Measurements from ENCODE around the gene ADAMTS14. TPM values are rescaled to one million over a fixed set of nuclear protein-coding genes. Genes with fewer than 3 reads are reported as not detected.

ADAMTS14 gene
- total RNA-seq, 6 experiments from 2014 or later: 0.03 to 0.09 (median 0.05) TPM; not detected in 2

GRCh38 chr10:70671619-70672164 lies 614 bp upstream of the ADAMTS14 start:
- no peaks in the 10 kb centered on the region for H3K9me3 Mint-ChIP-seq
- peak overlapping the region; percentile 65 for H3K4me3 Mint-ChIP-seq
- no peak overlapping the region for H3K27ac Mint-ChIP-seq
- no peak for DNase-seq
- H3K4me1 Mint-ChIP-seq (ENCODE audit: low read depth): peaks cover 28% of the 10 kb centered on the region
- H3K36me3 Mint-ChIP-seq (ENCODE audit: low read depth): no peaks in the 10 kb centered on the region
- TF ChIP-seq, protein P1, sequence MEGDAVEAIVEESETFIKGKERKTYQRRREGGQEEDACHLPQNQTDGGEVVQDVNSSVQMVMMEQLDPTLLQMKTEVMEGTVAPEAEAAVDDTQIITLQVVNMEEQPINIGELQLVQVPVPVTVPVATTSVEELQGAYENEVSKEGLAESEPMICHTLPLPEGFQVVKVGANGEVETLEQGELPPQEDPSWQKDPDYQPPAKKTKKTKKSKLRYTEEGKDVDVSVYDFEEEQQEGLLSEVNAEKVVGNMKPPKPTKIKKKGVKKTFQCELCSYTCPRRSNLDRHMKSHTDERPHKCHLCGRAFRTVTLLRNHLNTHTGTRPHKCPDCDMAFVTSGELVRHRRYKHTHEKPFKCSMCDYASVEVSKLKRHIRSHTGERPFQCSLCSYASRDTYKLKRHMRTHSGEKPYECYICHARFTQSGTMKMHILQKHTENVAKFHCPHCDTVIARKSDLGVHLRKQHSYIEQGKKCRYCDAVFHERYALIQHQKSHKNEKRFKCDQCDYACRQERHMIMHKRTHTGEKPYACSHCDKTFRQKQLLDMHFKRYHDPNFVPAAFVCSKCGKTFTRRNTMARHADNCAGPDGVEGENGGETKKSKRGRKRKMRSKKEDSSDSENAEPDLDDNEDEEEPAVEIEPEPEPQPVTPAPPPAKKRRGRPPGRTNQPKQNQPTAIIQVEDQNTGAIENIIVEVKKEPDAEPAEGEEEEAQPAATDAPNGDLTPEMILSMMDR (IDR thresholded peaks at IDR 0.05): no peak
- H3K27me3 Mint-ChIP-seq (ENCODE audit: insufficient read depth): peaks cover 49% of the 10 kb centered on the region

DNA sequence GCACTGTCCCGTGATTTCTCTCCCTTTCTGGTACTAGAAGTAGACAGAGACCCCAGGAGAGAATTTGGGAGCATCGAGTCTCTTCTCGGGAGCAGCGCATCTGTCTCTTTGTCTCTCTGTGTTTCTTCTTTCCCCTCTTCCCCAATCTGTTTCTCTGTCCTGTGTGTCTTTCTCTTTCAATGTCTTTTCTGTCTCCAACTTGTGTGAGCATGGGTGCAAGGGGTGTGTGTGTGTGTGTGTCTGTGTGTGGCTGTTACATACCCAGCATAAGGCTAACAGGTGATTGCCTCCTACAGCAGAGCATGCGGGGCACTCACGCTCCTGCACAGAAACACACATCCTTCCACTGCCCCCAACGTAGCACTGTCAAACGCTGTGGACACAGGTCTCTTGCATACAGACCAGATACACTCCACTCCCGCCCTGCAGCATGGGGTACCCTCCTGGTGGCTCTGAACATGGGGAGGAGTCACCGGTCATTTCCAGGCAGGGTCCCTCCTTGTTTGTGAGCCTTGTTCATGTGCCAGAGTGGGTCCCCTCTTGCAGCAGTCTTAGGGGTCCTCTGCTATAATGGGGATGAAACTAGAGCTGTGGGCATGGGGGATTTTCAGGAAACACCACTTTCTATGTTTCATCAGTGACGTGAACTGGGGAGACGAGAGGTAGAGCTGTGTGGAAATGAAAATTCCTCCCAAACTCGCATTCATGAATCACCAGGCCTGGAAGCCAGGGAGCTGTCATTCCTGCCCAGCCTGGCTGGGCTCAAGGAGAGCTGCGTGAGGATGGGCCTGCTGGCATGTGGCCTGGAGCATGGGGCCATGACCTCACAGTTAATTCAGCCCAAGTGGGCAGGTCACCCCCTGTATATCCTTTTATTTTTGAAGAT lies 980 bp downstream of the ADAMTS14 start:
- Mint-ChIP-seq H3K27ac (no peak overlapping the region), H3K4me1 (ENCODE audit: low read depth) (peaks cover 20% of the 10 kb centered on the region)
- TF ChIP-seq, protein P1 (IDR thresholded peaks at IDR 0.05): no peak

DNA sequence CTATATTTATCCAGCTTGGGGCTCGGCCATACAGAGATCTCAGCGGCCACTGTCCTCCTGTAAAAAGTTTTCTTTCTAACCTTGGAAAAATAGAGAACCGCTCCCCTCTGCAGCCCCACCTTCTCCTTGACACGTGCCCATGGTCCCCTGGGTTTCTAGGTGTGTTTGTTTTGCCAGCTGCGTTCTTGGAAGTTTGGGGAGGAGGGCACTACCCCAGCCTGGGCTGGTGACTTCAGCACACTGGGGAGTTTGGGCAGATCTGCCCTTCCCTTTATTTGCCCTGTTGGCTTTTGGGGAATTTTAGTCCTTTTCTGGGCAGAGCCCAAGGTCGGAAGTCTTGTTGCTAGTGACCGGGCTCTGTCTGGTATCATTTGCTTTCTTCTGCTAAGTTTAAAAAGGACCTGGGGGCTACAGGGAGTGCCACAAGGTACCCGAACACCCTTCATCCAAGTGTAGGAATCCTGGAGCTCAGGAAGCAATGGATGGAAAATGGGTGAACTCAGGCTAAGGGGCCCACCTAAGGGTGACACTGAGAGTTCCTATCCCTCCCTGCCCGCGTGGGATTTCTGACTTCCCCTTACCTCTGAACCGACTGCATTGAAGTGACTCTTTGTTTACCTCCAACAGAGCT lies 1.7 kb downstream of the ADAMTS14 start:
- Mint-ChIP-seq H3K27me3 (ENCODE audit: insufficient read depth) (peaks cover 44% of the 10 kb centered on the region), H3K4me3 (no peak overlapping the region), H3K27ac (no peak overlapping the region), H3K4me1 (ENCODE audit: low read depth) (peaks cover 17% of the 10 kb centered on the region), H3K36me3 (ENCODE audit: low read depth) (no peaks in the 10 kb centered on the region), H3K9me3 (no peaks in the 10 kb centered on the region)
- TF ChIP-seq, protein P1 (IDR thresholded peaks at IDR 0.05): no peak
- no peak for DNase-seq

More for the DNA sequence above, 980 bp downstream of the ADAMTS14 start:
- H3K36me3 Mint-ChIP-seq (ENCODE audit: low read depth): no peaks in the 10 kb centered on the region
- H3K9me3 Mint-ChIP-seq: no peaks in the 10 kb centered on the region
- peaks cover 44% of the 10 kb centered on the region for H3K27me3 Mint-ChIP-seq (ENCODE audit: insufficient read depth)
- H3K4me3 Mint-ChIP-seq: peak overlapping the region; percentile 68
- DNase-seq: peak; percentile 29

GRCh38 chr10:70674560-70675495 lies 2.5 kb downstream of the ADAMTS14 start:
- Mint-ChIP-seq H3K27ac (no peak overlapping the region), H3K4me1 (ENCODE audit: low read depth) (peaks cover 25% of the 10 kb centered on the region), H3K4me3 (no peak overlapping the region), H3K9me3 (no peaks in the 10 kb centered on the region), H3K27me3 (ENCODE audit: insufficient read depth) (peaks cover 43% of the 10 kb centered on the region), H3K36me3 (ENCODE audit: low read depth) (no peaks in the 10 kb centered on the region)
- TF ChIP-seq, protein P1 (IDR thresholded peaks at IDR 0.05): no peak
- no peak for DNase-seq

Measured in HFFc6 (cell line).